ENCODE measurements around the gene APP.
A peak's percentile ranks its signal among the peaks of the same experiment; 100 is the strongest.

Gene APP

GRCh38 chr21:26170471-26171257, at the start of gene APP (continued):
- peak; percentile 84 for TF ChIP-seq PATZ1 (tag by site-specific recombination; IDR thresholded peaks at IDR 0.05)
- TF ChIP-seq ZNF692 (tag by site-specific recombination; IDR thresholded peaks at IDR 0.05): peak; percentile 80; the same call in 1 of the 2 replicates
- peak; percentile 81 for TF ChIP-seq ZBTB10 (tag by site-specific recombination; IDR thresholded peaks at IDR 0.05)
- TF ChIP-seq KLF10 (tag by site-specific recombination; IDR thresholded peaks at IDR 0.05): peak; percentile 41; the same call in 1 of the 2 replicates
- TF ChIP-seq ZNF423 (tag by site-specific recombination; IDR thresholded peaks at IDR 0.05): peak; percentile 97
- no peak for TF ChIP-seq ZBTB48 (tag by site-specific recombination; IDR thresholded peaks at IDR 0.05)
- TF ChIP-seq ZSCAN23 (tag by site-specific recombination; IDR thresholded peaks at IDR 0.05): no peak
- TF ChIP-seq ZNF747 (tag by site-specific recombination; IDR thresholded peaks at IDR 0.05): no peak
- TF ChIP-seq ZBTB8A (tag by site-specific recombination; IDR thresholded peaks at IDR 0.05): peak; percentile 86
- TF ChIP-seq GLIS2 (tag by site-specific recombination; IDR thresholded peaks at IDR 0.05): peak; percentile 59
- TF ChIP-seq ZNF114 (tag by site-specific recombination; IDR thresholded peaks at IDR 0.05): no peak
- TF ChIP-seq, protein P1, sequence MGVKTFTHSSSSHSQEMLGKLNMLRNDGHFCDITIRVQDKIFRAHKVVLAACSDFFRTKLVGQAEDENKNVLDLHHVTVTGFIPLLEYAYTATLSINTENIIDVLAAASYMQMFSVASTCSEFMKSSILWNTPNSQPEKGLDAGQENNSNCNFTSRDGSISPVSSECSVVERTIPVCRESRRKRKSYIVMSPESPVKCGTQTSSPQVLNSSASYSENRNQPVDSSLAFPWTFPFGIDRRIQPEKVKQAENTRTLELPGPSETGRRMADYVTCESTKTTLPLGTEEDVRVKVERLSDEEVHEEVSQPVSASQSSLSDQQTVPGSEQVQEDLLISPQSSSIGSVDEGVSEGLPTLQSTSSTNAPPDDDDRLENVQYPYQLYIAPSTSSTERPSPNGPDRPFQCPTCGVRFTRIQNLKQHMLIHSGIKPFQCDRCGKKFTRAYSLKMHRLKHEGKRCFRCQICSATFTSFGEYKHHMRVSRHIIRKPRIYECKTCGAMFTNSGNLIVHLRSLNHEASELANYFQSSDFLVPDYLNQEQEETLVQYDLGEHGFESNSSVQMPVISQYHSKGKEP (tag by site-specific recombination; IDR thresholded peaks at IDR 0.05): peak; percentile 63
- TF ChIP-seq ZNF184 (tag by site-specific recombination; IDR thresholded peaks at IDR 0.05): peak; percentile 69; the same call in 1 of the 2 replicates
- TF ChIP-seq ZFHX2 (tag by site-specific recombination; conservative IDR thresholded peaks at IDR 0.05): peak; percentile 76
- TF ChIP-seq, protein P2, sequence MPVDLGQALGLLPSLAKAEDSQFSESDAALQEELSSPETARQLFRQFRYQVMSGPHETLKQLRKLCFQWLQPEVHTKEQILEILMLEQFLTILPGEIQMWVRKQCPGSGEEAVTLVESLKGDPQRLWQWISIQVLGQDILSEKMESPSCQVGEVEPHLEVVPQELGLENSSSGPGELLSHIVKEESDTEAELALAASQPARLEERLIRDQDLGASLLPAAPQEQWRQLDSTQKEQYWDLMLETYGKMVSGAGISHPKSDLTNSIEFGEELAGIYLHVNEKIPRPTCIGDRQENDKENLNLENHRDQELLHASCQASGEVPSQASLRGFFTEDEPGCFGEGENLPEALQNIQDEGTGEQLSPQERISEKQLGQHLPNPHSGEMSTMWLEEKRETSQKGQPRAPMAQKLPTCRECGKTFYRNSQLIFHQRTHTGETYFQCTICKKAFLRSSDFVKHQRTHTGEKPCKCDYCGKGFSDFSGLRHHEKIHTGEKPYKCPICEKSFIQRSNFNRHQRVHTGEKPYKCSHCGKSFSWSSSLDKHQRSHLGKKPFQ (tag by site-specific recombination; IDR thresholded peaks at IDR 0.05): no peak
- 0 out of 2 replicates have a peak, but pooled peaks have one; percentile 11 for TF ChIP-seq PRDM1 (tag by site-specific recombination; IDR thresholded peaks at IDR 0.05)
- TF ChIP-seq ZNF561 (tag by site-specific recombination; IDR thresholded peaks at IDR 0.05; ENCODE audit: borderline replicate concordance): peak; percentile 61; the same call in 1 of the 2 replicates
- no peak for TF ChIP-seq ZNF488 (tag by site-specific recombination; IDR thresholded peaks at IDR 0.05)
- 0 out of 2 replicates have a peak, but pooled peaks have one; percentile 13 for TF ChIP-seq ZFP37 (tag by site-specific recombination; IDR thresholded peaks at IDR 0.05)
- TF ChIP-seq ZBTB6 (tag by site-specific recombination; IDR thresholded peaks at IDR 0.05): peak; percentile 71
- TF ChIP-seq, protein P3, sequence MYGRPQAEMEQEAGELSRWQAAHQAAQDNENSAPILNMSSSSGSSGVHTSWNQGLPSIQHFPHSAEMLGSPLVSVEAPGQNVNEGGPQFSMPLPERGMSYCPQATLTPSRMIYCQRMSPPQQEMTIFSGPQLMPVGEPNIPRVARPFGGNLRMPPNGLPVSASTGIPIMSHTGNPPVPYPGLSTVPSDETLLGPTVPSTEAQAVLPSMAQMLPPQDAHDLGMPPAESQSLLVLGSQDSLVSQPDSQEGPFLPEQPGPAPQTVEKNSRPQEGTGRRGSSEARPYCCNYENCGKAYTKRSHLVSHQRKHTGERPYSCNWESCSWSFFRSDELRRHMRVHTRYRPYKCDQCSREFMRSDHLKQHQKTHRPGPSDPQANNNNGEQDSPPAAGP (tag by site-specific recombination; IDR thresholded peaks at IDR 0.05): no peak
- TF ChIP-seq, protein P4, sequence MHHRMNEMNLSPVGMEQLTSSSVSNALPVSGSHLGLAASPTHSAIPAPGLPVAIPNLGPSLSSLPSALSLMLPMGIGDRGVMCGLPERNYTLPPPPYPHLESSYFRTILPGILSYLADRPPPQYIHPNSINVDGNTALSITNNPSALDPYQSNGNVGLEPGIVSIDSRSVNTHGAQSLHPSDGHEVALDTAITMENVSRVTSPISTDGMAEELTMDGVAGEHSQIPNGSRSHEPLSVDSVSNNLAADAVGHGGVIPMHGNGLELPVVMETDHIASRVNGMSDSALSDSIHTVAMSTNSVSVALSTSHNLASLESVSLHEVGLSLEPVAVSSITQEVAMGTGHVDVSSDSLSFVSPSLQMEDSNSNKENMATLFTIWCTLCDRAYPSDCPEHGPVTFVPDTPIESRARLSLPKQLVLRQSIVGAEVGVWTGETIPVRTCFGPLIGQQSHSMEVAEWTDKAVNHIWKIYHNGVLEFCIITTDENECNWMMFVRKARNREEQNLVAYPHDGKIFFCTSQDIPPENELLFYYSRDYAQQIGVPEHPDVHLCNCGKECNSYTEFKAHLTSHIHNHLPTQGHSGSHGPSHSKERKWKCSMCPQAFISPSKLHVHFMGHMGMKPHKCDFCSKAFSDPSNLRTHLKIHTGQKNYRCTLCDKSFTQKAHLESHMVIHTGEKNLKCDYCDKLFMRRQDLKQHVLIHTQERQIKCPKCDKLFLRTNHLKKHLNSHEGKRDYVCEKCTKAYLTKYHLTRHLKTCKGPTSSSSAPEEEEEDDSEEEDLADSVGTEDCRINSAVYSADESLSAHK (tag by site-specific recombination; IDR thresholded peaks at IDR 0.05): peak; percentile 23; the same call in 1 of the 2 replicates

Measured in HEK293 (cell line).